GM19468 (cell line): Measurements from ENCODE around the gene KCNC4.

ENCODE experiments used
- ATAC-seq: cut with Tn5 transposase; IDR thresholded peaks from one replicate; pipeline ENCODE4 v1.9.1; 2021; ENCODE audit warnings: mild to moderate bottlenecking, moderate library complexity, moderate number of reproducible peaks; ENCODE audit not compliant: unreplicated experiment; ENCODE audit errors: extremely low read depth

Gene KCNC4

DNA sequence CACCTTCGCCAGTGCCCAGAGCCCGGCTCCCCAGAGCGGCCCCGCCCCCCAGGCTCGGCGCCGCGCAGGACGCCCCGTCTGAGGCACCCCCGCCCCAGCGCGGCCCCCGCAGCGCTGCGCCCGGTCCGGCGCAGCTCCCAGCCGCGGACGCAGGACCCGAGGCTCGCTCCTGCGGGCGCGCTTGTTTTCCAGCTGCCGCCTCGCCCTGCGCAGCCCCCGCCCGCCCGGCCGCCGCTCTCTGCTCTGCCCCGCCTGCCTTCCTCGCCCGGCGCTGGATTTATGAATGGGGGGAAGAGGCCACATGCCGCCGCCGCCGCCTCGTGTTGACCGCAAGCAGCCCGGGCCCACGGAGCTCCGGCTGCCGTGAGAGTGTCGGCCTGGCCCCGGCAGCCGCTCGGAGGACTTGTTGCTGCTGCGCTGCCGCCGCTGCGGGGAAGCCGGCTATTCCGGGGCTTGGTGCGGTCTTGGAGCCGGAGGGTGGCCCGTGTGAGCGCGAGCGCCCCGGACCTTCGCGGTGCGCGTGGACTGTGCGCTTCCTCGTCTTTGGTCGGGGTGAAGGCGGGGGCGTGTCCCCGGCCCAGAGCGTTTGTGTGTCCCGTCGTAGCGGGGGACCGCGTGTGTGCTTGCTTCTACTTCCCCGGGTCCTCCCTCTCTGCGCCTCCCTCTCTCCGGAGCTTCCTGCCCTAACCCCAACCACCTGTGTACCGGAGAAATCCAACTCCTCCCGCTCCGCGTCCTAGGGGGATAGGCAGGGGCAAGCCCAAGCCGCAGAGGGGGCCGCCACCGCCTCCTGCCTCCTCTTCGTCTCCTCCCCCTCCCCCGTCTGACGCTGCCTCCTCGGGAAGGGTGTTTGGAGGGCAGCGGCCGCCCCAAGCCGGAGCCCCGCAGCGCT, 736 bp downstream of the KCNC4 start:
- ATAC-seq: no peak

DNA sequence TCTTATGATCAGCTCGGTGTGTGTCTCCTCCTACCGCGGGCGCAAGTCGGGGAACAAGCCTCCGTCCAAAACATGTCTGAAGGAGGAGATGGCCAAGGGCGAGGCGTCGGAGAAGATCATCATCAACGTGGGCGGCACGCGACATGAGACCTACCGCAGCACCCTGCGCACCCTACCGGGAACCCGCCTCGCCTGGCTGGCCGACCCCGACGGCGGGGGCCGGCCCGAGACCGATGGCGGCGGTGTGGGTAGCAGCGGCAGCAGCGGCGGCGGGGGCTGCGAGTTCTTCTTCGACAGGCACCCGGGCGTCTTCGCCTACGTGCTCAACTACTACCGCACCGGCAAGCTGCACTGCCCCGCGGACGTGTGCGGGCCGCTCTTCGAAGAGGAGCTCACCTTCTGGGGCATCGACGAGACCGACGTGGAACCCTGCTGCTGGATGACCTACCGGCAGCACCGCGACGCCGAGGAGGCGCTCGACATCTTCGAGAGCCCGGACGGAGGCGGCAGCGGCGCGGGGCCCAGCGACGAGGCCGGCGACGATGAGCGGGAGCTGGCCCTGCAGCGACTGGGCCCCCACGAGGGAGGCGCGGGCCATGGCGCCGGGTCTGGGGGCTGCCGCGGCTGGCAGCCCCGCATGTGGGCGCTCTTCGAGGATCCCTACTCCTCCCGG, 1.5 kb downstream of the KCNC4 start:
- ATAC-seq: no peak

DNA sequence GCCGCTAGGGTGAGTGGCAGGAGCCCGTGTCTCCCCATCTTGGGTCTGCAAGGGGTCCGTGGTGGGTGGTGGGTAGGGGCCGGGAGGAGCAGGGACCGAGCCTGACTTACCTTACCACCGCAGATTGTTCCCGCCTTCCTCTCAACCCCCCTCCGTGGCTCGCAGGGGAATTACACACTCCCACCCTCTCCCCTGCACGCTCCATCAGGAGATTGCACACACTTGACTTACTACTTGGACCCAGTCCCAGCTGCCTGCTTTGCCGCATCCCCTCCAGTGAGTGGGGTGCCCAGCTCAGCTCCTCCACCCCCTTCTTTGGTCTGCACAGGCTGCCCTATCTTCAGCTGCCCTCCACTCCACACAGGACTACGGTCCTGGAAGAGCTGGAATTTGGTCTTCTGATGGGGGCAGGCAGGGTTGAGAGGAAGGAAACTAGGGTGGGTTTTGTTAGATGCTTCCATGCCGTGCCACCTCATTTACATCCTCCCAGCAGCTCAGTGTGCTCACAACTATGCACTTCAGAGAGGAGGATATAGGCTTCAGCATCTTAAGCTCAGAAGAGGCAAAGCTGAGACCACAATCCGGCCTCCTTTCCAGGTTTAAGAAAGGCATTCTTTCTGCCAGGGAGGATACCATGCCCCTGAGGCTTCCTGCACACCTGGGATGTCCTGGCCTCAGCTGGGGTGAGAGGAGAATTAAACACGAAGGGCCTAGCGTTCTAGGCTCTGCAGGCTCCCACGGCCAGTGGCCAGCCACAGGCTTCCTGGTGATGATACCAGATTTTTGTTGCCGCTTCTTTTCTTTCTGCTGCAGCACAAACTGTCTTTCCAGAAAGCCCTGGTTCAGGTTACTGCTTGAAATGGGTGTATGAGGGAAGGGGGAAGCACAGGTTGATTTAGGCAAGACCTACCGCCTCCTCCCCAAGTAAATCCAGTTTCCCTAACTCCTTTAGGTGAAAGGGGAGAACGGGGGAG, 2.3 kb downstream of the KCNC4 start:
- ATAC-seq: no peak

DNA sequence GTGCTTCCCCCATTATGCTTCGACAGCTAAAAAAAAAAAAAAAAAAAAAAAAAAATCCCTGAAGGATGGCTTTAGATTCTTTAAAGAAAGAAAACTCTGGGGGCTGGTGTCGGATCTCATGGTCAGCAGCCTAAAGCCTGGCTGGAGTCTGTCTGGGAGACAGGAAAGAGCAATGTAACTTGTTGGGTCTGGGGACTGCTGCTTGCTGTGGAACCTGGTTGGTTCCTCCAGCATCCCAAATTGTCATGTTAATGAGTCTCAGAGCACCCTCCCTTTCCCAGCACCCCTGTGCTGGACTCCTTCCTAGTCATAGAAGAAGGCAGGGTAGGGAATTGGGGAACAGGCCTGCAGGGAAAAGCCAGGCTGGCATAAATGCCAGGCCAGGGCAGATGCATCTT, 3.0 kb downstream of the KCNC4 start:
- ATAC-seq: no peak

DNA sequence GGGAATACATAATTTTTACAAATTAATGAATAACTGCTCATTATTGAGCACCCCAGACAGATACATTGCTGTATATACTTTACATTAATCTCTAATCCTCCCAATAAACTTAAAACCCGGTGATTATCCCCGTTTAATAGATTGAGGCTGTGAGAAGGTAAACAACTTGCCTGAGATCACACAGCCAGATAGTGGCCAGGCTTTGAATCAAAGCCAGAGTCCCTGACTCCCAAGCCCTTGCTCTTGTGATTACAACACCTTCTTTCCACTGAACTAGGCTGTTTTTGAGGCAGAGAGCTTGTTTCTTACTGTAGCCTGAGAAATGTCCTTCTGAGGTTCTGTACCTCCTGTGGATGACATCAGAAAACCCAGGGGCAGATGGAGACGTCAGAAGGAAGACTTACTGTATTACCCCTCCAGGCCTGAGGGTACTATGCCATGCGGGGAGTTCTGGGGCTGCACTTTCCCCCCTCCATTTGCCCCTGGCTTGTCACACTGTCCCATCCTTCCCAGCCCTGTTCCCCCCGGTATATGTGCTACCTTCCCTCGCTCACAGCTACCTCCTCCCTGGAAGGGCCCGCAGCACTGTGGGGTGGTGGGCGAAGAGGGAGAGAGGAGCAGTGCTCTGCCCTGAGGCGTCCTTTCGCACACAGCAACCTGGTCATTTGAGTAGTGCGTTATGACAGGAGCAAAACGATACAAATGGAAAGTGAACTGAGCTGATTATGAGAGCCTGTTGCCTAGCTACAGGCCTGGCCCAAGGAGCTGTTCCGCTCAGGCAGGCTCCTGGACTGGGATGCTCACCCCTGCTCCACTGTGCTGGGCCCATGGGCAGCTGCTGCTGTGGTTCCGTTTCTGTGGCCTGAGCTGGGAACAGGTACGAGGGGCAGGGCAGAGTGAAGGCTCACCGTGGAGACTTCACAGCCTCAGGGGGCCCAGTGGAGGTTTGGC, 4.6 kb downstream of the KCNC4 start:
- no peak for ATAC-seq

DNA sequence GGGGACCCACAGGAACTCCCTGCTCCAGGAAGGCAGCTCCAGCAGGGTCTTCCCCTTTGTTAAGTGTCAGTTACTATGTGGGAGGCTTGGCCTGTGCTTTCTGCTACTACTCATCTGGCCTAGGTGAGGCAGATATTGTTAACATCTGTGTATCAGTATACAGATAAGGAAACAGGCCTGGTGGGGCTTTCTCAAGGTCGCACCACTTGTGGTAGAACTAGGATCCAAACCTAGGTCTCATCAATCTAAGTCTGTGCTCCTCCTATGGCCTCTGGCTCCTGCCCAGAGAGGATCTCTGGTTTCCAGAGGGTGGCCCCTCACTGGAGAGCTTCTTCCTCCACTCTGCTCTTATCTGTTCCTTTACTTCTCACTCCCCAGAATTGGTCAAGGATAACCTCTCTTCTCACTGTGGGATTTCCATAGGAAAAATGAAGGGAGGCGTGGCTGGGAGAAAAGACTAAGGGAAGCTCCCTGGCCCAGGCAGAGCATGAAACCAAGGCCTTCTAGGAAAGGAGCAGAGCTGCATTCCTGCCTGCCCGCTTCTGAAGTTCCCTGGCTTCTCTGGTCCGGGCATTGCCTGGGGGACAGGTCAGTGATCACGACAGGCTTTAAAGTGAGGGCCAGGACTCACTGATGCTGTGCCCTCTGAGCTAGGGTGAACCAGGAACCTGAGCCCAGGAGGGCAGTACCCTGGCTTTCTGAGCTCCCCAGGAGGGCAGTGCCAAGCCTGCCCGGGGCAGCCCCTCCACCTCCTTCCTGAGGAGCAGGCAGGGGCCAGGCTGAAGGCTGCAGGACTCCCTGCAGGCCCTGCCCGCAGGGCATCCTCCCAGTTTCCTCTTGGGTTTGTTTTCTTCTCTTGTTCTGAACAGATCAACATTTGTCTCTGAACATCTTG, 5.8 kb downstream of the KCNC4 start:
- no peak for ATAC-seq

DNA sequence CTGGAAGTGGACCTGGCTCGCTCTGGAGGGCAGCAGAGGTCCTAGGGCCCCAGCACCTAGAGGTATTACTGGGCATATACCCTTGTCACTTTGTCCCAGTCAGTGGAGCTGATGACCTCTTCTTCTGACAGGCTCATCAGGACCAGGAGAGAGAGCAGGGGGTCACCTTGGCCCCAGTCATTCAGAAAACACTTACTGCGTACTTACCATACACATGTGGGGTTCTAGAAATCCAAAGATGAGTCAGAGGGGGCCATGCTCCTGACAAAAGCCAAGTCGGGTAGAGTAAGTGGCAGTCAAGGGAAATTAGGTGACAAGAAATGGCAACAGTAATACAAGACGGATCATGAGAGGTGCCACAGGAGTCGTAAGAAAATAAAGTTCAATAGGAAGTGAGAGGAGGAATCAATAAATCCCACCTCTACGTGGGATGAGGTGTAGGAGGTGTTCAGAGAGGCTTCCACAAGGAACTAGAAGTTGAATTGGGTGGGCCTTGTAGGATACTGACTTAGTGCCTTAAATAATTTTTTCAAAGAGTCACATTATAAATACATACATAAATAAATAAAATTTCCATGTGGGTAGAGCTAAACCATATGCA, 6.8 kb downstream of the KCNC4 start:
- no peak for ATAC-seq

DNA sequence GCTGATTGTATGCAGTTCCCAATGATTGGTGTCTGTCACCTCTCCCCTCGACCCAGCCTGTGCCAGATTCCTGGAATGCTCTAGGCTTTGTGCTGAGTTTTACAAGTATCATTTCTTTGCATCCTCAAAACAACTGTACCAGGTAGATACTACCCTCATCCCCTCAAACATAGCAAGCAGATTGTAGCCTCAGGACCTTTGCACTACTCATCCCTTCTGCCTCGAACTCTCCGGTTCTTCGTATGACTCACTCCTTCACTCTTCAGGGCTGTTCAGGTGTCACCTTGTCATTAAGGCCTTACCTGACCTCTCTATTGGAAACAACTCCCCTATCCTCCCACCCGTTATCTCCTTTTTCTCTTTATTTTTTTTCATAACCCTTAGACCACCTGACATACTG, 8.0 kb downstream of the KCNC4 start:
- ATAC-seq: no peak

DNA sequence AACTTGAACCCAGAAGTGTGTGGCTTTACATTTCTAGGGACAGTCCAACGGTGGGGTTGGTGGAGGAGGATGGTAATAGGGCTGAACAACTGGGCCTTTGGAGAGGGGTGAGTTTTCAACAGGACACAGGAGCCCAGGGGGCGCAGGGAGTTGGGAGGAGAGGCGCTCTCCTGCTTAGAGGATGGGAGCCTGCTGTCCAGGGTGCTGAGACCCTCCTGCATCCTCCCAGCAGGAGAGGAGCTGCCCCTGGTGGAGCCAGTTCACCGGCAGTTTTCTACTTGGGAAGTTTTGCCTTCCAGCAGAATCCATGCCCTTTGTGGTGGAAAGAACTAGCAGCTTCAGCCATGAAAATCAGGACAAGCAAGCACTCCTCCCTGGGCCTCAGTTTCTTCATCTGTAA, 8.6 kb downstream of the KCNC4 start:
- no peak for ATAC-seq

DNA sequence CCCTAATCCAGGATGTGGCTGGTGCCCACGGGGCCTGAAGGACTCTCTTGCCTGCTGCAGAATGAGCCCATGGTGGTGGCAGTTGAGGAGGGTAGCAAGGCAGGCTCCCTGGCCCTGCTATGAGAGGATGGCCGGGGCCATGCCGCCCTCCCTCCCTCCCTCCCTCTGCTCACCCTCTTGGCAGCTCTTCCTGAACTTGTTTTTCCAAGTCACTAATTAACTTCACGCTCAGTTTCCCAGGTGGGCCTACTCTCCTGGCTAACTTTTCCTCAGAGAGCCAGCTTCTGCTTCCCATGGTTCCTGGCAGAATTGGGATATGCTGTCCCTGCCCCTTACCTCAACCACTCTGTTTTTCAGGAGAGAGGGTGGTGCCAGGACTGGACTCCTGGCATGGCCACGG, 10.2 kb downstream of the KCNC4 start:
- no peak for ATAC-seq

DNA sequence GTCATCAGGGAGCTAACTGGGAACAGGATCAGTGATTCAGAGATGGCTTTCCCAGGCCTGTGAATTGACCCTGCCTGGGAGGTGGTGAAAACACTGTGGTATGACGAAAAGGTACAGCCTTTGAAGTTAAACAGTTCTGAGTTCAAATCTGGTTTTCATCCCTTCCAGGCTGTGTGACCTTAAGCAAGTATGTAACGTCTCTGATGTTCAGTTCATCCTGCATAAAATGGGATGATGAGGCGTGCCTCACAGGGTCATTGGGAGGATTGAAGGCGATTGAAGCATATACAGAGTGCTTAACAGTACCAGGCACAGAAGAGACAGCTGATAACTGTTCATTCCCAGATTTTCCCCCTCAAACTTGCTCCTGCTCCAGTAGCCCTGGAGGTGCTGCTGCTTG, 11.0 kb downstream of the KCNC4 start:
- no peak for ATAC-seq

DNA sequence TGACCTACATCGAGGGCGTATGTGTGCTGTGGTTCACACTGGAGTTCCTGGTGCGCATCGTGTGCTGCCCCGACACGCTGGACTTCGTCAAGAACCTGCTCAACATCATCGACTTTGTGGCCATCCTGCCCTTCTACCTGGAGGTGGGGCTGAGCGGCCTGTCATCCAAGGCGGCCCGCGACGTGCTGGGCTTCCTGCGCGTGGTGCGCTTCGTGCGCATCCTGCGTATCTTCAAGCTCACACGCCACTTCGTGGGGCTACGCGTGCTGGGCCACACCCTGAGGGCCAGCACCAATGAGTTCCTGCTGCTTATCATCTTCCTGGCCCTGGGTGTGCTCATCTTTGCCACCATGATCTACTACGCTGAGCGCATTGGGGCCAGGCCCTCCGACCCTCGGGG, 13.0 kb downstream of the KCNC4 start:
- no peak for ATAC-seq

DNA sequence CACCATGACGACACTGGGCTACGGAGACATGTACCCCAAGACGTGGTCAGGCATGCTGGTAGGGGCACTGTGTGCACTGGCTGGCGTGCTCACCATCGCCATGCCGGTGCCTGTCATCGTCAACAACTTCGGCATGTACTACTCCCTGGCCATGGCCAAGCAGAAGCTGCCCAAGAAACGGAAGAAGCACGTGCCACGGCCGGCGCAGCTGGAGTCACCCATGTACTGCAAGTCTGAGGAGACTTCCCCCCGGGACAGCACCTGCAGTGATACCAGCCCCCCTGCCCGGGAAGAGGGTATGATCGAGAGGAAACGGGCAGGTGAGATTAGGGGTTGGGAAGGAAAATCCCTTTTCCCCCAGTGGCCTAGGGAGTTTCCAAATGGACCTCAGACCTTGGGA, 13.5 kb downstream of the KCNC4 start:
- ATAC-seq: no peak

DNA sequence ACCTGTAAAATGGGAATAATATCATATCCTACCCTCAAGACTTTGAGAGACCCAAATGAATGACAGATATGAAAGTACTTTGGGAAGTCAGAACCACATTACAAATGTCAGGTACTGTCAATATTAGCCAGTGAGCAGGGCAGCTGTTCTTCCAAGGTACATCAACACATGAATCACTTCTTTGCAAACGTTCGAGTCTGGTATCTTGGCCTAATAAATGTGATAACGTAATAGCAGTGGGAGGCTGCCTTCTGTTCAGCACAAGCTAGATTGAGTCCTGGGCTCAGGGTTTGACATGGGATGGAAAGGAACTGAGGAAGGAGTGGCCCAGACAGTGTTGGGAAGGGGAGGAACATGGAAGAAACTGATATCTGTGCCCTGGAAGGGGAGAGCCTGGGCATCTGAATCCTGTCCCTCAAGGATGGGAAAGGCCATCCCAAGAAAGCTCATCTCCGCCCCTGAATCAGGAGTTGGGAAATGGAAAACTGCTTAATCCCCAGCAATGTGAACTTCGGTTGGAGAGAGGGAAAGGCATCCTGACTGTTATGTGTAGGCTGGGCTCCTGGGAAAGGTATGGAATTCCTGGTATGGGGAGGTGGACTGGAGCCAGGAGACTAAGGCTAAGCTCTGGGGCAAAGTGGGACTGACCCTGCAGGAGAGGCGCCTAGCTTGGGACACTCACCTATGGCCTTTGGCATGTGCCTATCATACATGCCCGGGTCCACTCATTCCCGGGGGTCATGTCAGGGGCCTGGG, 14.3 kb downstream of the KCNC4 start:
- ATAC-seq: no peak

DNA sequence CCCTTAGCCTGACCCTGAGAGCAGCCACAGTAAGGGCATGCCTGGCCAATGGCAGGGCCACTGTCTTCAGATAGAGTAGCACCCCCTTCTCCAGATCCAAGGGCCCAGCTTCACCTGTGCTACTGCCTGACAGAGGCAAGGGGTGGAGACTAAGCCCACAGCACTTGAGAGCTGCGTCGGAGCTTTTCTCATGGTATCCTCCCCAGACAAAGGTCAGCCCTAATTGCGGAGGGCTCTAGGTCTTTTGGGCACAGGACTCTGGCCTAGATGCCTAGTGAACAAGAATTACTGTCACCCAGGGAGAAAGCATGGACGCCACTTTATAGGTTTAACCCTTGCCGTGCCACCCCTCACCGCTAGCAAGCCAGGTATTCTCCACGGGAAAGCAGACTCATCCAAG, 15.1 kb downstream of the KCNC4 start:
- ATAC-seq: no peak

DNA sequence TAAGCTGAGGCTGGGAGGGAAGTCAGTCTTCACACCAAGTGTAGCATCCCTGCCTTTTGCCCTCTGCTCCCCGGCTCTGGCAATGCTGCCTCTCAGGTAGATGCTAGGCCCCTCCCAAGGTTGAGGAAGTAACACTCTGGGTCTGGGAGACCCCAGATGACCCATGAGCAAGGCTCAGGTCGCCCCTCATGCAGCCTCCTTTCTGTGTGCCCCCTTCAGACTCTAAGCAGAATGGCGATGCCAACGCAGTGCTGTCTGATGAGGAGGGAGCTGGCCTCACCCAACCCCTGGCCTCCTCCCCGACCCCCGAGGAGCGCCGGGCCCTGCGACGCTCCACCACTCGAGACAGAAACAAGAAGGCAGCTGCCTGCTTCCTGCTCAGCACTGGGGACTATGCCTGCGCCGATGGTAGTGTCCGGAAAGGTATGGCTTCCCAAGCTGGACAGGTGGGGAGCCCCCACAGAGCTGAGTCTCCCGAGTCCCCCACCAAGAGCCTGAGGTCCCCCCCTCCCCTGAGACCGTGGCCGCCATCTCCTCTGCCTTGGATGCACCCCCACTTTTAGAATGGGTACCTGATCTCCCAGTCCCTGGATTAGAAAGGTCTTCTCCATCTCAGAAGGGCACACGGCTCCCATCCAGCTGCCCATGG, 15.8 kb downstream of the KCNC4 start:
- ATAC-seq: no peak

DNA sequence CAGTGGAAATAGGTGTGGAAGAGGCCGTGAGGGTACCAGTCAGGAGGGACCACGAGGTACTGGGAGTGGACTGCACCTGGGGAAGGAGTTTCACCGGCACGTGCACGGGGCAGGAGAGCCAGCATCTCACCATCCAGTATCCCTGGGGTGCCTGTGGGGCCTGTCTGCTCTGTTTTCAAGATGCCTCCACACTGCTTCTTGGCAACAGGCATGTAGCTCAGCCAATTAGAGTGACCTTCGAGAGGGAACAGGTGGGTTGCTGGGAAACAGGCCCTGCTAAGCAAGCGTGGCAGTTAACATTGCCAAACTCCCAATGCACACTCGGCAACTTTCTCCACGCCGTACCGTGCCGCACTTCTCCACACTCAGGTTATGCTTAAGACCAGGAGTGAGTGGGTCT, 17.7 kb downstream of the KCNC4 start:
- ATAC-seq: no peak
